ENCODE measurements around the gene KCNAB2.

KCNAB2 gene

GRCh38 chr1:6019166-6019845 is 26.4 kb upstream of the KCNAB2 start:
- Histone ChIP-seq H3K27ac (no peak overlapping the region), H3K36me3 (ENCODE audit: insufficient read depth) (no peaks in the 10 kb centered on the region), H3K79me2 (ENCODE audit: insufficient read depth, low read depth) (no peaks in the 10 kb centered on the region), H2AFZ (ENCODE audit: low read depth) (no peak overlapping the region), H3K4me2 (no peak overlapping the region), H4K20me1 (ENCODE audit: insufficient read depth) (no peaks in the 10 kb centered on the region), H3K4me1 (ENCODE audit: low read depth, poor library complexity, severe bottlenecking) (peaks cover 11% of the 10 kb centered on the region), H3K4me3 (IDR thresholded peaks at IDR 0.05; ENCODE audit: insufficient read depth, low read depth, low read length) (no peak overlapping the region), H3K9ac (no peak overlapping the region), H3K27me3 (ENCODE audit: insufficient read depth, low read depth) (no peaks in the 10 kb centered on the region)
- no peak for TF ChIP-seq CTCF (conservative IDR thresholded peaks at IDR 0.05; ENCODE audit: low read depth, low read length)

GRCh38 chr1:6022193-6022592 is 23.5 kb upstream of the KCNAB2 start:
- Histone ChIP-seq H3K36me3 (ENCODE audit: insufficient read depth) (no peaks in the 10 kb centered on the region), H3K27me3 (ENCODE audit: insufficient read depth, low read depth) (no peaks in the 10 kb centered on the region), H3K4me1 (ENCODE audit: low read depth, poor library complexity, severe bottlenecking) (peaks cover 17% of the 10 kb centered on the region), H3K4me2 (no peak overlapping the region), H3K27ac (no peak overlapping the region), H3K4me3 (IDR thresholded peaks at IDR 0.05; ENCODE audit: insufficient read depth, low read depth, low read length) (no peak overlapping the region), H3K9ac (no peak overlapping the region), H2AFZ (ENCODE audit: low read depth) (no peak overlapping the region), H3K79me2 (ENCODE audit: insufficient read depth, low read depth) (peaks cover 11% of the 10 kb centered on the region), H4K20me1 (ENCODE audit: insufficient read depth) (no peaks in the 10 kb centered on the region)
- TF ChIP-seq CTCF (conservative IDR thresholded peaks at IDR 0.05; ENCODE audit: low read depth, low read length): no peak

- Histone ChIP-seq H3K27me3 (ENCODE audit: insufficient read depth, low read depth) (no peaks in the 10 kb centered on the region), H3K27ac (no peak overlapping the region), H3K36me3 (ENCODE audit: insufficient read depth) (no peaks in the 10 kb centered on the region; the same call in 1 of the 2 replicates), H3K4me3 (IDR thresholded peaks at IDR 0.05; ENCODE audit: insufficient read depth, low read depth, low read length) (no peak overlapping the region), H4K20me1 (ENCODE audit: insufficient read depth) (no peaks in the 10 kb centered on the region), H3K79me2 (ENCODE audit: insufficient read depth, low read depth) (peaks cover 22% of the 10 kb centered on the region), H3K4me1 (ENCODE audit: low read depth, poor library complexity, severe bottlenecking) (peaks cover 28% of the 10 kb centered on the region), H3K9ac (no peak overlapping the region), H2AFZ (ENCODE audit: low read depth) (no peak overlapping the region), H3K4me2 (no peak overlapping the region)
- TF ChIP-seq CTCF (conservative IDR thresholded peaks at IDR 0.05; ENCODE audit: low read depth, low read length): no peak
Observed at GRCh38 chr1:6023346-6023745, 22.3 kb upstream of the KCNAB2 start.

- no peak for TF ChIP-seq CTCF (conservative IDR thresholded peaks at IDR 0.05; ENCODE audit: low read depth, low read length)
- no peaks in the 10 kb centered on the region for H3K27me3 ChIP-seq (ENCODE audit: insufficient read depth, low read depth)
- H3K36me3 ChIP-seq (ENCODE audit: insufficient read depth): no peaks in the 10 kb centered on the region; the same call in 1 of the 2 replicates
- H3K4me1 ChIP-seq (ENCODE audit: low read depth, poor library complexity, severe bottlenecking): peaks cover 39% of the 10 kb centered on the region
- H3K9ac ChIP-seq: peak overlapping the region; percentile 68; the same call in 1 of the 2 replicates
- H3K4me2 ChIP-seq: peak overlapping the region; percentile 95
- H2AFZ ChIP-seq (ENCODE audit: low read depth): no peak overlapping the region
- H3K4me3 ChIP-seq (IDR thresholded peaks at IDR 0.05; ENCODE audit: insufficient read depth, low read depth, low read length): no peak overlapping the region
- H3K27ac ChIP-seq: peak overlapping the region; percentile 61
- H4K20me1 ChIP-seq (ENCODE audit: insufficient read depth): no peaks in the 10 kb centered on the region
- peaks cover 33% of the 10 kb centered on the region for H3K79me2 ChIP-seq (ENCODE audit: insufficient read depth, low read depth)
Observed at GRCh38 chr1:6024376-6024775, 21.3 kb upstream of the KCNAB2 start.

Measured in KMS-11 (cell line).